IgD-negative memory B cell (primary cell): Measurements from ENCODE around the gene PHACTR4. TPM values are rescaled to one million over a fixed set of nuclear protein-coding genes. Genes with fewer than 3 reads are reported as not detected.
"Not testable (repeated sequence)": the region's sequence is repeated elsewhere in the genome, so short reads cannot be mapped to it uniquely, and the experiment has no call there.

Experiments used
- H3K27ac Mint-ChIP-seq, 3 donors: one replicate each; pipeline ENCODE4 v1.8.0; 2020 to 2022; ENCODE audit warnings: mild to moderate bottlenecking in 3 of 3, mixed read lengths in 3 of 3, moderate library complexity in 1 of 3
- H3K27me3 Mint-ChIP-seq: one replicate; pipeline ENCODE4 v1.8.0; 2021; ENCODE audit warnings: mixed read lengths
- H3K36me3 Mint-ChIP-seq: one replicate; pipeline ENCODE4 v1.8.0; 2020; ENCODE audit warnings: mild to moderate bottlenecking, mixed read lengths
- H3K4me1 Mint-ChIP-seq, 3 donors: one replicate each; pipeline ENCODE4 v1.8.0; 2020 to 2022; ENCODE audit warnings: mixed read lengths in 3 of 3, mild to moderate bottlenecking in 1 of 3
- H3K4me3 Mint-ChIP-seq, 4 donors: one replicate each; pipeline ENCODE4 v1.8.0; 2020 to 2022; ENCODE audit warnings: mild to moderate bottlenecking in 4 of 4, mixed read lengths in 4 of 4, moderate library complexity in 3 of 4
- H3K9me3 Mint-ChIP-seq, 3 donors: one replicate each; pipeline ENCODE4 v1.8.0; 2020 to 2021; ENCODE audit warnings: mixed read lengths in 3 of 3, mild to moderate bottlenecking in 1 of 3
- polyA plus RNA-seq: library from polyadenylated mRNA; unstranded; fragments of 300-500 nt; fragmentation: Illumina TruSeq; gene quantifications from one replicate; pipeline ENCODE4 v1.2.3, GENCODE V29; 2021

Gene PHACTR4
- polyA plus RNA-seq, 1 donor from 2014 or later = 18.5 TPM

GRCh38 chr1:28436211-28436769 is 66.8 kb downstream of the PHACTR4 start:
- Mint-ChIP-seq H3K27ac (no peak overlapping the region), H3K36me3 (peaks cover 3% of the 10 kb centered on the region), H3K27me3 (no peaks in the 10 kb centered on the region), H3K4me3 (no peak overlapping the region), H3K4me1 (peaks cover 3 to 7% (median 6%) of the 10 kb centered on the region in 3 donors), H3K9me3 (no peaks in the 10 kb centered on the region)

- Mint-ChIP-seq H3K9me3 (no peaks in the 10 kb centered on the region), H3K4me1 (peaks cover 3 to 7% (median 6%) of the 10 kb centered on the region in 3 donors), H3K27ac (peak overlapping the region in 1 of 3 donors; percentile 69), H3K27me3 (no peaks in the 10 kb centered on the region), H3K36me3 (peaks cover 3% of the 10 kb centered on the region), H3K4me3 (no peak overlapping the region)
These were observed 67.9 kb downstream of the PHACTR4 start for GRCh38 chr1:28437264-28437923.

- Mint-ChIP-seq H3K4me1 (peaks cover 3 to 12% (median 8%) of the 10 kb centered on the region in 3 donors), H3K27me3 (no peaks in the 10 kb centered on the region), H3K36me3 (peaks cover 3% of the 10 kb centered on the region), H3K27ac (peak overlapping the region in 1 of 3 donors; percentile 69), H3K9me3 (no peaks in the 10 kb centered on the region), H3K4me3 (peak overlapping the region in 2 of 4 donors; percentile 58 to 78)
These were observed 68.6 kb downstream of the PHACTR4 start for GRCh38 chr1:28437924-28438699.

GRCh38 chr1:28439320-28439719 is 69.8 kb downstream of the PHACTR4 start:
- Mint-ChIP-seq H3K9me3 (no peaks in the 10 kb centered on the region), H3K27me3 (no peaks in the 10 kb centered on the region), H3K27ac (no peak overlapping the region), H3K36me3 (peaks cover 10% of the 10 kb centered on the region), H3K4me3 (peak overlapping the region in 1 of 4 donors; percentile 5), H3K4me1 (peaks cover 5 to 13% (median 6%) of the 10 kb centered on the region in 3 donors)

GRCh38 chr1:28441674-28442073 is 72.1 kb downstream of the PHACTR4 start:
- Mint-ChIP-seq H3K27me3 (no peaks in the 10 kb centered on the region), H3K9me3 (no peaks in the 10 kb centered on the region), H3K4me3 (no peak overlapping the region), H3K27ac (no peak overlapping the region), H3K36me3 (peaks cover 8% of the 10 kb centered on the region), H3K4me1 (peaks cover 7 to 13% (median 9%) of the 10 kb centered on the region in 3 donors)

GRCh38 chr1:28443550-28443949 is 74.0 kb downstream of the PHACTR4 start:
- Mint-ChIP-seq H3K27me3 (no peaks in the 10 kb centered on the region), H3K4me3 (peak overlapping the region in 1 of 4 donors; percentile 13), H3K9me3 (no peaks in the 10 kb centered on the region), H3K36me3 (peaks cover 8% of the 10 kb centered on the region), H3K27ac (peak overlapping the region in 1 of 3 donors; percentile 7), H3K4me1 (peaks cover 10 to 22% (median 18%) of the 10 kb centered on the region in 3 donors)

- Mint-ChIP-seq H3K27ac (peak overlapping the region in 1 of 3 donors; percentile 62), H3K36me3 (peaks cover 8% of the 10 kb centered on the region), H3K4me1 (peaks cover 15 to 28% (median 20%) of the 10 kb centered on the region in 3 donors), H3K9me3 (no peaks in the 10 kb centered on the region), H3K27me3 (no peaks in the 10 kb centered on the region), H3K4me3 (peak overlapping the region in 1 of 4 donors; percentile 54)
These were observed 78.1 kb downstream of the PHACTR4 start for GRCh38 chr1:28447679-28448078.

- H3K4me3 Mint-ChIP-seq, H3K27me3 Mint-ChIP-seq, H3K9me3 Mint-ChIP-seq, H3K36me3 Mint-ChIP-seq: not testable (repeated sequence)
- H3K27ac Mint-ChIP-seq = peak overlapping the region in 1 of 3 donors; percentile 62
- peaks cover 15 to 26% (median 15%) of the 10 kb centered on the region in 3 donors for H3K4me1 Mint-ChIP-seq
These were observed 78.6 kb downstream of the PHACTR4 start for GRCh38 chr1:28448094-28448611.

- Mint-ChIP-seq H3K27ac (no peak overlapping the region), H3K9me3 (no peaks in the 10 kb centered on the region), H3K36me3 (no peaks in the 10 kb centered on the region), H3K4me3 (peak overlapping the region in 2 of 4 donors; percentile 12 to 25), H3K27me3 (no peaks in the 10 kb centered on the region), H3K4me1 (peaks cover 13 to 26% (median 15%) of the 10 kb centered on the region in 3 donors)
These were observed 80.4 kb downstream of the PHACTR4 start for GRCh38 chr1:28449904-28450303.

GRCh38 chr1:28450561-28450960 is 81.0 kb downstream of the PHACTR4 start:
- H3K27me3 Mint-ChIP-seq = no peaks in the 10 kb centered on the region
- no peaks in the 10 kb centered on the region for H3K9me3 Mint-ChIP-seq
- H3K36me3 Mint-ChIP-seq = no peaks in the 10 kb centered on the region
- H3K27ac Mint-ChIP-seq = peak overlapping the region in 1 of 3 donors; percentile 46
- no peak overlapping the region for H3K4me3 Mint-ChIP-seq
- H3K4me1 Mint-ChIP-seq = peaks cover 12 to 23% (median 15%) of the 10 kb centered on the region in 3 donors

GRCh38 chr1:28451011-28451410 is 81.5 kb downstream of the PHACTR4 start:
- Mint-ChIP-seq H3K4me1 (peaks cover 12 to 21% (median 15%) of the 10 kb centered on the region in 3 donors), H3K4me3 (no peak overlapping the region), H3K27me3 (no peaks in the 10 kb centered on the region), H3K27ac (no peak overlapping the region), H3K36me3 (no peaks in the 10 kb centered on the region), H3K9me3 (no peaks in the 10 kb centered on the region)

GRCh38 chr1:28456078-28456477 is 86.5 kb downstream of the PHACTR4 start:
- Mint-ChIP-seq H3K27me3 (no peaks in the 10 kb centered on the region), H3K36me3 (peaks cover 5% of the 10 kb centered on the region), H3K4me3 (no peak overlapping the region), H3K4me1 (peaks cover 0 to 4% (median under 1%) of the 10 kb centered on the region in 3 donors), H3K27ac (no peak overlapping the region), H3K9me3 (no peaks in the 10 kb centered on the region)

- H3K4me3 Mint-ChIP-seq = no peak overlapping the region
- no peak overlapping the region for H3K27ac Mint-ChIP-seq
- H3K36me3 Mint-ChIP-seq = peaks cover 5% of the 10 kb centered on the region
- no peaks in the 10 kb centered on the region for H3K27me3 Mint-ChIP-seq
- H3K9me3 Mint-ChIP-seq = no peaks in the 10 kb centered on the region
- peaks cover 0 to 4% (median 0%) of the 10 kb centered on the region in 3 donors for H3K4me1 Mint-ChIP-seq
These were observed 88.1 kb downstream of the PHACTR4 start for GRCh38 chr1:28457678-28458077.

- H3K36me3 Mint-ChIP-seq = peaks cover 5% of the 10 kb centered on the region
- H3K27ac Mint-ChIP-seq = no peak overlapping the region
- H3K9me3 Mint-ChIP-seq = no peaks in the 10 kb centered on the region
- H3K4me1 Mint-ChIP-seq = peaks cover 0 to 4% (median 0%) of the 10 kb centered on the region in 3 donors
- no peaks in the 10 kb centered on the region for H3K27me3 Mint-ChIP-seq
- no peak overlapping the region for H3K4me3 Mint-ChIP-seq
These were observed 89.0 kb downstream of the PHACTR4 start for GRCh38 chr1:28458237-28459228.
